Upper lobe of left lung (tissue), 6 donors: ENCODE data around the gene LHX3. TPM values are rescaled to one million over a fixed set of nuclear protein-coding genes. Genes with fewer than 3 reads are reported as not detected.

ENCODE experiments used
- ATAC-seq, 2 donors: fragments of 200-7000 bp; cut with Tn5 transposase; one replicate each; pipeline ENCODE4 v1.9.1; 2022; ENCODE audit warnings: mild to moderate bottlenecking in 2 of 2, moderate library complexity in 2 of 2; ENCODE audit not compliant: low FRiP score in 2 of 2
- DNase-seq, 2 donors: peaks; one replicate each; pipeline ENCODE4 v3.0.0-alpha.2; 2019 to 2020
- H3K27ac ChIP-seq, 4 donors: fragments of 200-600 bp; sonication (generic); one replicate each; pipeline ENCODE4 v1.5.1; 2016 to 2019
- H3K27me3 ChIP-seq, 4 donors: fragments of 200-600 bp; sonication (generic); one replicate each; pipeline ENCODE4 v1.5.1; 2017 to 2019
- H3K36me3 ChIP-seq, 4 donors: fragments of 200-600 bp; sonication (generic); one replicate each; pipeline ENCODE4 v1.5.1; 2016 to 2019
- H3K4me1 ChIP-seq, 4 donors: fragments of 200-600 bp; sonication (generic); one replicate each; pipeline ENCODE4 v1.5.1; 2018 to 2019
- H3K4me3 ChIP-seq, 4 donors: fragments of 200-600 bp; sonication (generic); one replicate each; pipeline ENCODE4 v1.5.1; 2017 to 2019; ENCODE audit warnings: mild to moderate bottlenecking in 2 of 4, moderate library complexity in 1 of 4
- H3K9me3 ChIP-seq, 4 donors: fragments of 200-600 bp; sonication (generic); one replicate each; pipeline ENCODE4 v1.5.1; 2018 to 2019
- CTCF ChIP-seq, 6 experiments: fragments of 450-650 bp in 4 of 6; fragments of 200-600 bp in 2 of 6; sonication (generic) in 2 of 6; IDR thresholded peaks; one replicate each; pipeline ENCODE4 v1.5.1; 2016 to 2019; ENCODE audit warnings: antibody characterized with exemption in 6 of 6
- EP300 ChIP-seq, 4 donors: sonication (generic); formaldehyde crosslinking; IDR thresholded peaks; one replicate each; pipeline ENCODE4 v1.5.1; 2017; ENCODE audit warnings: antibody characterized with exemption in 4 of 4, control low read depth in 2 of 4
- POLR2A ChIP-seq, 4 donors: fragments of 450-650 bp; IDR thresholded peaks; one replicate each; pipeline ENCODE4 v1.5.1; 2016 to 2017; ENCODE audit warnings: antibody characterized with exemption in 4 of 4, mild to moderate bottlenecking in 2 of 4
- POLR2AphosphoS5 ChIP-seq, 2 donors: sonication (generic); formaldehyde crosslinking; IDR thresholded peaks; one replicate each; pipeline ENCODE4 v1.5.1; 2017; ENCODE audit warnings: antibody characterized with exemption in 2 of 2
- WGBS, 2 donors: methylation state at CpG; one replicate each; pipeline ENCODE4 v1.1.5; 2017 to 2018; 5-methylcytosine and 5-hydroxymethylcytosine counted together
- total RNA-seq, 6 donors: library from RNA; depleted of rRNA in 4 of 6; stranded (reverse); fragments of >200 nt in 4 of 6; gene quantifications; one replicate each; pipeline versions ENCODE4 v1.1.0 to v1.2.1, GENCODE V29; 2016 to 2021
- donor health status: DM: no; HTN: no; CAD: no; lungs with moderate emphysema.
- donor health status: DM: no; HTN: yes; CAD: no; lungs with severe emphysema.

The LHX3 gene
- under 1 TPM in 1 of 6 donors, not detected in 5; 0.20 TPM for total RNA-seq

DNA sequence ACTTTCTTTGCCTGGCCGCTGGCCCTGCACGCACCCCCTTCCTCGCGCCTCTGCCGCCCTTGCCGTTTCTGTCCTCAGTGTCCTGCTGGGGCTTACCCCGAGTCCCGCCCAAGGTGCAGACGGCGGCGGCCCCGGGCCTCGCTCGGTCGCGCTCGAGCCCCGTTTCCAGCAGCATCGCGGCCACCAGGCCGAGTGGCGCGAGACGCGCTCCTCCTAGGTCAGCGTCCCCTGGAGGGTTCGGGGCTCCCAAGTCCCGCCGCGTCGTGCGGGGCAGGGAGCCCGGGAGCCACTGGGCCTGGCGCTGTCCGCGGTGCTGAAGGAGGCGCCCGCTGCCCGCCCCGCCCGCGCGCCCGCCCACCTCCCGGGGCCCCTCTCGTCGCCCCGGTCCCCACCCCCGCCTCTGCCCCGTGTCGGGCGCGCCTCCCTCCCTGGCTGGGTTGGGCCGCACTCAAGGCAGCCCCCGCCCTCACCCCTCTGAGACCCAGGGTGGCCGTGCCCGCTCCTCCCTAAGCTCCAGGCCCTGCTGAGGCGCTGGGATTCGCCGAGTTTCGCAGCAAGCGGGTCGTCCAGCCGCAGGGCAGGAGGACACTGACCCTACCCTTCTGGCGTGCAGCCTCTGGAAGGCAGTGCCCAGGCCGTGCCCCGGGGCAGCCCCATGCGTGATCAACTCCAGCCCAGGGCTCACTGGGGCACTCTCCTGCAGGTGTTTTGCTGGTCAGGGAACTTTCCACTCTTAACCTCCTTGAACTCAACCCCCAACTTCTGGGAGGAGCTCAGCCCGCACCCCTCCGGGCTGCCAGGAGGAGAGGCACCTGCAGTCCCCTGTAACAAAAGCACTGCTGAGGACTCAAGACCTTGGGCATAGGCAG is at the start of gene LHX3:
Gene LHX3, minus strand, starts transcription at position 291 of the 869 bp plus-strand sequence. Its CDS starts 116 bp downstream, at position 175.
- DNase-seq (peak in 1 of 2 donors; percentile 86), ATAC-seq (peak in 1 of 2 donors; percentile 43)
- WGBS, 2 donors = 15 to 60% methylated on average over 3 to 29 of the region's 70 CpGs

DNA sequence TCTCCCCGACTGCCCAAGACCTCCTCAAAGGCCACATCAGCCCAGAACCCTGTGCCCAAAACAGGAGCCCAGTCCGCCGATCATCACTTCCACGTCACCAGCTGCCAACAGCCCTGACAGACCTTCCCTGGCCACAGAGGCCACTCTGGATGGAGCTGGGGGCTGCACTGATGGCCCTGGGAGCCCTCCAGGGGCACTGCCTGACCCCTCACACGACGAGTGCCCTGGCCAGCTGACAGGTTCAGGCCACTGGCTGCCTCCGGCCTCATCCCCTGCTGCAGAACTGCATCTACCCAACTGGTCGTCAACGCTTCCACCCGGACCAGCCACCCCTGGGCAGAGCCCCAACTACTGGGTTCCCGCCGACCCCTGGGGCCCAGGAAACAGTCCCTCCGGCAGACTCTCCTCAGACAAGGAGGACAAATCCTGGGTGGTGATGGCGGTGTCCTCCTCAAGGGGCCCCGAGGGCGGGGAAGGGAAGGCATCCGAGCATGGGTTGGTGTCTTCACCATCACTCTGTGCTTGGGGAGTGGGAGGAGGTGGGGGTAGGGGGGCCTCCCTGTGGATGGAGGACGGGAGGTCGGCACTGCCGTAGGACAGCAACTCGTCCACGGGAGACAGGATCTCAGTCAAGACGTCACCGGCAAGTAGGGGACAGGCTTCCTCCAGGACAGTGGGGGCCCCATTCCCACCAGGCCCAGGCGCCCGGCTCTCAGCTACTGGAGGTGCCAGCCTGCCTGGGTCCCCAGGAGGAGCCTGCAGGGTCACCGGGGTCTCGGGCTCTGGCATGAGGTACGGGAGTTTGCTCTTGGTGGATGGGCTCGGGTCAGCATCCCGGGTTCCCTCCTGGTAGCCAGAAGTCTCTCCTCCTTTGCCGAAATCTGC is 48.6 kb upstream of the LHX3 start:
- peak in 1 of 2 donors; percentile 67 for DNase-seq
- Histone ChIP-seq H3K27me3 (no peaks in the 10 kb centered on the region), H3K36me3 (no peaks in the 10 kb centered on the region), H3K27ac (no peak overlapping the region), H3K4me1 (no peaks in the 10 kb centered on the region), H3K4me3 (no peak overlapping the region), H3K9me3 (no peaks in the 10 kb centered on the region)
- TF ChIP-seq CTCF (IDR thresholded peaks at IDR 0.05) = no peak
- TF ChIP-seq POLR2AphosphoS5 (IDR thresholded peaks at IDR 0.05) = no peak
- TF ChIP-seq POLR2A (IDR thresholded peaks at IDR 0.05) = no peak
- no peak for TF ChIP-seq EP300 (IDR thresholded peaks at IDR 0.05)
- 70 to 80% methylated on average over 17 to 27 of the region's 32 CpGs for WGBS, 2 donors
- no peak for ATAC-seq

More for the DNA sequence above, at the start of gene LHX3:
- Histone ChIP-seq H3K4me1 (peaks cover 0 to 20% (median 0%) of the 10 kb centered on the region in 4 donors), H3K36me3 (peaks cover 0 to 12% (median 8%) of the 10 kb centered on the region in 4 donors), H3K9me3 (no peaks in the 10 kb centered on the region), H3K27me3 (peaks cover 0 to 52% (median 35%) of the 10 kb centered on the region in 4 donors), H3K4me3 (no peak within 1 kb of the TSS), H3K27ac (no peak within 1 kb of the TSS)
- TF ChIP-seq CTCF (IDR thresholded peaks at IDR 0.05) = no peak
- no peak for TF ChIP-seq POLR2AphosphoS5 (IDR thresholded peaks at IDR 0.05)
- TF ChIP-seq EP300 (IDR thresholded peaks at IDR 0.05) = no peak
- no peak for TF ChIP-seq POLR2A (IDR thresholded peaks at IDR 0.05)

DNA sequence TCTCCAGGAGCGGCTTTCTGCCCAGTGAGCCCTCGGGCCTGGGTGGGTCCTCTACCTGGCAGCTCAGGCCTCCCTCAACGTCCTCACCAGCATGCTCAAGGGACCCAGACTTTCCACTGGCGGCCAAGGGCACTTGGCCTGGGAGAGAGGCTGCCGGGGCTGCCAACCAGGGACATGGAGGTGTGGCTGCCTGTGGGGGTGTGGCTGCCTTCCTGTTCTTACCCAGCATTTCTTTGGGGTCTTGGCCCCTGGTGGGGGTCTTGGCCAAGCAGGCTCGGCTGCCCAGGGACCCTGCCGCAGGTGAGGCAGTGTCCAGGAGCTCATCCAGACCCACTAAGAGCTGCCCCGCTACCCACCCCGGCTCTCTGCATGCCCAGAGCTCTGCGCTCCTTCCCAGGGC is 47.9 kb upstream of the LHX3 start:
- DNase-seq (peak in 1 of 2 donors; percentile 60), ATAC-seq (no peak)
- TF ChIP-seq EP300 (IDR thresholded peaks at IDR 0.05) (no peak), CTCF (IDR thresholded peaks at IDR 0.05) (no peak), POLR2A (IDR thresholded peaks at IDR 0.05) (no peak), POLR2AphosphoS5 (IDR thresholded peaks at IDR 0.05) (no peak)
- H3K4me3 ChIP-seq = no peak overlapping the region
- WGBS, 2 donors = 81 to 97% methylated on average over 5 to 8 of the region's 10 CpGs
- H3K4me1 ChIP-seq = no peaks in the 10 kb centered on the region
- no peaks in the 10 kb centered on the region for H3K9me3 ChIP-seq
- H3K27me3 ChIP-seq = no peaks in the 10 kb centered on the region
- no peak overlapping the region for H3K27ac ChIP-seq
- no peaks in the 10 kb centered on the region for H3K36me3 ChIP-seq

DNA sequence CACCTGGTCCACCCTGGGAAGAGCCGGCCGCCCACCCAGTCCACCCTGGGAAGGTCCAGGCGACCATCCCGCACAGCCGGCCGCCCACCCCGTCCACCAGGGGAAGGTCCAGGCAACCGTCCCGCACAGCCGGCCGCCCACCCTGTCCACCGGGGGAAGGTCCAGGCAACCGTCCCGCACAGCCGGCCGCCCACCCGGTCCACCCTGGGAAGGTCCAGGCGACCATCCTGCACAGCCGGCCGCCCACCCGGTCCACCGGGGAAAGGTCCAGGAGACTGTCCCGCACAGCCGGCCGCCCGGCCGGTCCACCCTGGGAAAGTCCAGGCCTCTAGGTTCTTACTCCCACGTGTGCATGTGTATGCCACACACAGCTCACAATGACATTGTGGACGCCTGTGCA is 47.4 kb upstream of the LHX3 start:
- H3K27ac ChIP-seq = no peak overlapping the region
- no peak overlapping the region for H3K4me3 ChIP-seq
- ATAC-seq (no peak), DNase-seq (peak in 1 of 2 donors; percentile 77)
- no peaks in the 10 kb centered on the region for H3K4me1 ChIP-seq
- H3K9me3 ChIP-seq = no peaks in the 10 kb centered on the region
- H3K27me3 ChIP-seq = no peaks in the 10 kb centered on the region
- TF ChIP-seq EP300 (IDR thresholded peaks at IDR 0.05) = no peak
- no peak for TF ChIP-seq CTCF (IDR thresholded peaks at IDR 0.05)
- TF ChIP-seq POLR2A (IDR thresholded peaks at IDR 0.05) = no peak
- WGBS, 2 donors = 86 to 93% methylated on average over 23 to 27 of the region's 29 CpGs
- H3K36me3 ChIP-seq = no peaks in the 10 kb centered on the region
